Measurements from ENCODE around the gene MTREX. TPM values are rescaled to one million over a fixed set of nuclear protein-coding genes. Genes with fewer than 3 reads are reported as not detected.

MTREX gene
- 100 to 1,000 TPM in 1 of 4 donors, 10 to 100 TPM in 3; 57.2 to 124 (median 61.5) TPM for total RNA-seq

GRCh38 chr5:55307383-55308253 lies at the start of gene MTREX, which contains the start of gene DHX29:
Gene MTREX, plus strand, starts transcription at chr5:55307989. Its CDS starts 25 bp downstream, at chr5:55308014.
Gene DHX29, minus strand, starts transcription at chr5:55307694. Its CDS starts 121 bp downstream, at chr5:55307573.
- no peaks in the 10 kb centered on the region for H3K27me3 ChIP-seq
- DNase-seq: peak; percentile 86 to 95 (median 93)
- H3K9me3 ChIP-seq: no peaks in the 10 kb centered on the region
- H3K4me3 ChIP-seq: peak within 1 kb of the TSS; percentile 64 to 84 (median 73)
- peak in 1 of 2 donors; percentile 54 for TF ChIP-seq POLR2A (IDR thresholded peaks at IDR 0.05)
- TF ChIP-seq CTCF (IDR thresholded peaks at IDR 0.05): peak in 1 of 6 experiments; percentile 3
- peaks cover 3 to 46% (median 8%) of the 10 kb centered on the region in 4 donors for H3K4me1 ChIP-seq
- no peaks in the 10 kb centered on the region for H3K36me3 ChIP-seq
- peak within 1 kb of the TSS; percentile 86 to 96 (median 88) for H3K27ac ChIP-seq

GRCh38 chr5:55258339-55258738 lies 49.5 kb upstream of the MTREX start:
- Histone ChIP-seq H3K9me3 (no peaks in the 10 kb centered on the region), H3K4me1 (no peaks in the 10 kb centered on the region), H3K4me3 (no peak overlapping the region), H3K36me3 (peaks cover 0 to 75% (median 0%) of the 10 kb centered on the region in 3 donors), H3K27me3 (no peaks in the 10 kb centered on the region), H3K27ac (no peak overlapping the region)
- TF ChIP-seq POLR2A (IDR thresholded peaks at IDR 0.05) (no peak), CTCF (IDR thresholded peaks at IDR 0.05) (no peak)
- DNase-seq: no peak

DNA sequence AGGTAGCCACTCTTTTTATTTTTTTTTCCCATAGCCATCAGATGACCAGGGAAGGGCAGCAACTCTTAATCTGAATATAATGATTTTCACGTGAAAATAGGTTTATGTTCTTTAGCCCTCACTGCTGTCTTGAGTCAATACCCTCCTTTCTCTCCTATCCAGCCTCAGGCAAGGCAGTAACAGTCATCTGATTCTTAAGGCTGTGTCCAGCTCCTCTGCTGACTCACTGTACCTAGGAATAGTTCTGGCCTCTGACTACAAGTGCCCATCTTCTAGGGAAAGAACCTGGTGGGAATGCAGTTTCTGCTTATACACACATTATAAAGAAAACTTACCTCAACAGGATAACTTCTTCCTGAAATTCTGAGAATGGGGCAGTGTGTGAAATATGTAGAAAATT lies 31.0 kb upstream of the MTREX start:
- no peak overlapping the region for H3K4me3 ChIP-seq
- no peak for DNase-seq
- peaks cover 0 to 90% (median 0%) of the 10 kb centered on the region in 3 donors for H3K36me3 ChIP-seq
- H3K27ac ChIP-seq: no peak overlapping the region
- no peaks in the 10 kb centered on the region for H3K4me1 ChIP-seq
- TF ChIP-seq POLR2A (IDR thresholded peaks at IDR 0.05) (no peak), CTCF (IDR thresholded peaks at IDR 0.05) (no peak)
- H3K27me3 ChIP-seq: no peaks in the 10 kb centered on the region
- no peaks in the 10 kb centered on the region for H3K9me3 ChIP-seq

GRCh38 chr5:55278778-55279177 lies 29.0 kb upstream of the MTREX start:
- no peak for DNase-seq
- H3K4me3 ChIP-seq: no peak overlapping the region
- no peak overlapping the region for H3K27ac ChIP-seq
- H3K27me3 ChIP-seq: no peaks in the 10 kb centered on the region
- no peaks in the 10 kb centered on the region for H3K4me1 ChIP-seq
- peaks cover 0 to 91% (median 0%) of the 10 kb centered on the region in 3 donors for H3K36me3 ChIP-seq
- no peaks in the 10 kb centered on the region for H3K9me3 ChIP-seq
- no peak for TF ChIP-seq POLR2A (IDR thresholded peaks at IDR 0.05)
- no peak for TF ChIP-seq CTCF (IDR thresholded peaks at IDR 0.05)

DNA sequence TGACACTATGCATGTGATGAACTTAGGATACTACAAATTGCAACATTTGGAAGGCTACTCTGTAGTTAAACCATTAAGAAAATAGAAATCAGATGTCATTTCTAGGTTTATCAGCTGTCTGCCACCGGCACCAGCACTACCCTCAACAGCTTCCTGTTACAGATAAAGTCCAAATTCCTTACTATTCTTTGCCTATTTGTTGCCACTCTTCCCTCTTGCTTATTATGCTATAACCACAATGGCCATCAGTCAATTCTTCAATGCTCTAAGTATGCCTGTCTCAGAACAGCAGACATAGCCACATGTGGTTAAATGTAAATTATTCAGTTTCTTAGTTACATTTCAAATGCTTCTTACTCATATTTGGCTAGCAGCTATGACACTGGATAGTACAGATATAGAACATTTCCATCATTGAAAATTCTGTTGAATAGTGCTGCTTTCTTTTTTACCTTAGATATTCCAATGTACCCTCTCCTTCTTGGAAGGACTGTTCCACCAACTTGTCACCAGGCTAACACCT lies 21.3 kb upstream of the MTREX start:
- H3K4me1 ChIP-seq: no peaks in the 10 kb centered on the region
- TF ChIP-seq CTCF (IDR thresholded peaks at IDR 0.05) (no peak), POLR2A (IDR thresholded peaks at IDR 0.05) (no peak)
- no peak overlapping the region for H3K27ac ChIP-seq
- H3K36me3 ChIP-seq: peaks cover 0 to 92% (median 0%) of the 10 kb centered on the region in 3 donors
- H3K9me3 ChIP-seq: no peaks in the 10 kb centered on the region
- H3K27me3 ChIP-seq: no peaks in the 10 kb centered on the region
- DNase-seq: no peak
- no peak overlapping the region for H3K4me3 ChIP-seq

All from Peyer's patch (tissue), 4 donors.